Ovary (tissue), 3 donors: ENCODE measurements around the gene BCL2L13.

Experiments
- CTCF ChIP-seq, 3 donors: fragments of 450-650 bp in 2 of 3; fragments of 200-600 bp in 1 of 3; IDR thresholded peaks; one replicate each; pipeline versions ENCODE4 v1.5.1 to v1.8.0; 2016 to 2022; ENCODE audit warnings: antibody characterized with exemption in 3 of 3, mild to moderate bottlenecking in 1 of 3
- POLR2A ChIP-seq: fragments of 450-650 bp; IDR thresholded peaks from one replicate; pipeline ENCODE4 v1.6.1; 2017; ENCODE audit warnings: antibody characterized with exemption, mild to moderate bottlenecking, moderate library complexity
- donor health status: DM: no; HTN: no; CAD: no.

DNA sequence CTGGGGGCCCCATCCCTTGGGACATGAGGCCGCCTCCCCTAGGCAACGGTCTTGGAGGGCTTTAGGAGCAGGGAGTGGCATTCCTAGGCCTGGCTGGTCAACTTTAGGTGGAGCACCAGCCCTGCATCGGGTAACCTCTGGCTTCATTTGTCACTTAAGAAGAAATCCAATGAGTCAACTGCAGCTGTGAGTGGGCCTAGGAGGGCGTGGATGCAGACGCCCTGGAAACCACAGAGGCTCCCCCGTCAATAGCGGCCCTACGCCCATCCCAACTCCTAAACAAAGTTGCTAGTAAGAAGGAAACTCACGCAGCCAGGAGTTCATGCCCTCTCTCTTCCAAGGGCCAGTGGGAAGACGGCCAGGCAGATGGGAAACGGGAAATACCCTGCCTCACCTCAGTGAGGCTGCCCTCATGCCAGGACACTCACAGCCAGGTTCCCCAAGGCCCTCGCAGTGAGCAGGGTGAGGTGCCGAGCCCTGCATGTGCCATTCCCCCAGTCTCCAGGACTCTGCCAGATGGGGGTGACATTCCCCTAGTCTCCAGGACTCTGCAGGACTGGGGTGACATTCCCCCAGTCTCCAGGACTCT is 114.9 kb downstream of the BCL2L13 start:
- no peak for TF ChIP-seq CTCF (IDR thresholded peaks at IDR 0.05)
- no peak for TF ChIP-seq POLR2A
